ENCODE results near the gene AMER1. TPM values are rescaled to one million over a fixed set of nuclear protein-coding genes. Genes with fewer than 3 reads are reported as not detected.

The AMER1 gene
- total RNA-seq, 1 experiment from 2014 or later = 2.0 TPM

DNA sequence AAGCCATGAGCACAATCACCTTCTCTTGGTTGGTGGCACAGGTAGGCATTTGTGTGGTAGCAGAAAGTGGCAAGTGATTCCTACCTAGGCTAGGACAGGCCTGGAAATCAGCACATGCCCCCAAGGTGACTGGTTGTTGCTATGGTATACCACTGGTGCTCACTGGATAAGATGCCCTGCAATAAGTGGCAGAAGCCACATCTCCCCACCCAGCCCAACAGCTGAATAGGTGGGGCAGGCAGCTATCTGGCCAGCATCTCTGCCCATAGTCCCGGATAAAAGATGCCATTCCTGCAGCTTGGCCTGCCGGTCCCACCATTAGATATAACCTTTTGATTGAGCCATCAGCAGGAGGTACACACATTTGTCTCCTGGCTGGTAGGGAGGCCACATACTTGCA, 21.1 kb downstream of the AMER1 start:
- DNase-seq (ENCODE audit: low read depth) = no peak

DNA sequence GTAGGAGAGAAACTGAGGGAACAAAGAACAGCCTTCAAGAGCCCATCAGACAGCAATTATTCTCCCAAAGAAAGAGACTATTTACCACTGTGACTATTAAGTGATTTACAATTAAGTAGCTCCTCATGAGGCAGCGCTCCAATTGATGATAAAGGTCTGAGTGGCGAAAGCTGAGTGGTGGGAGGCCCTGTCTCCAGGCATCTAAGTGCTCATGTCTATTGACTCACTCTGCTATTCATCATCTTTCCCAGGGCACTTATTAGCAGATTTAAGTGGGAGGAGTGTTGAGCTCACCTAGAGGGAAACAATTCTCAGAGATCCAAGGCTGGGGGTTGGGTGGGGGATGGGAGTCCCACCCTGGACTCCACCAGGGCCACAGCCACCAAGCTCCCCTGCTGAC, 23.3 kb downstream of the AMER1 start:
- no peak for DNase-seq (ENCODE audit: low read depth)

DNA sequence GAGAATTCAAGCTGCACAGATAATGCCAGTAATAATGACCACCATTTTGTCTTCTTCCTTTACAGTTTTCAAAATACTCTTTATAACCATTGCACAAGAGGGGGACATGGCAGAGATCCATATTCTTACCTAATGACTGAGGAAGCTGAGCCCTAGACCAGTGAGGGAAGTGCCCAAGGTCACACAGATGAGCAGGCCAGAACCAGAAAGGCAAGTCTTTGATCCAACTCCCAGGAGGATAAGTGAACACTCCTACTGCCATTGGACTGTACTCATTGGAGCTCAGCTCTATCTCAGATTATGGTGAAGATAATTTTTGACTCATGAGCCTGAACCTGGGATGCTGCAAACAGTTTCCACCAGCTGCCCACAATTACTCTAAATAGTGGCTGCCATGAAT, 28.6 kb downstream of the AMER1 start:
- DNase-seq (ENCODE audit: low read depth) = no peak

DNA sequence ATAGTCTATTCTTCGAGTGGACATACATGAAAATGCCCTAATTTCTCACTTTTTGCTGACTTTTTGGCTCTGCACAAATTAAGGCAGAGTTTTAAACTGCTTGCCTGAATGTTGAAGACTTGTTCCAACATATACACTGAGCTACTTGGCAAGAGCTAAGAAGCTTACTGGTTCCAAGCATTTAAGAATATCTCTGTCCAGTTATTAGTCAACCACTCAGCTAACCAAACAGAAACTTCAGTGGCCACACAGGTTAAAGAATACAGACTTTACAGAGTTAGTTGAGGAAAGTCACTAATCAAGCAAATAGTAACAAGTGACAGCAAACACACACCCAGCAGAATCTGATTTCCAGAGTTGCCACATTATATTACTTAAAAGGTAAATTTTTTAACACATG, 35.5 kb downstream of the AMER1 start:
- DNase-seq (ENCODE audit: low read depth) = no peak

DNA sequence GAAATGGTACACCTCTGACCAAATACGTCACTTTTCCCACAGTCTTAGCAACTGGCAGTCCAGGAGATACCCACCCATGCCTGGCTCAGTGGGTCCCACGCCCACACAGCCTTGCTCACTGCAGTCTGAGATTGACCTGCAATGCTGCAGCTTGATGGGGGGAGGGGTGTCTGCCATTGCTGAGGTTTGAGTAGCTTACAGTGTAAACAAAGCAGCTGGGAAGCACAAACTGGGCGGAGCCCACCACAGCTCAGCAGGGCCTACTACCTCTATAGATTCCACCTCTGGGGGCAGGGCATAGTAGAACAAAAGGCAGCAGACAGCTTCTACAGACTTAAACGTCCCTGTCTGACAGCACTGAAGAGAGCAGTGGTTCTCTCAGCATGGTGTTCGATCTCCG, 52.7 kb downstream of the AMER1 start:
- no peak for DNase-seq (ENCODE audit: low read depth)

GRCh38 chrX:64151911-64152310, 53.6 kb downstream of the AMER1 start:
- DNase-seq (ENCODE audit: low read depth) = no peak

DNA sequence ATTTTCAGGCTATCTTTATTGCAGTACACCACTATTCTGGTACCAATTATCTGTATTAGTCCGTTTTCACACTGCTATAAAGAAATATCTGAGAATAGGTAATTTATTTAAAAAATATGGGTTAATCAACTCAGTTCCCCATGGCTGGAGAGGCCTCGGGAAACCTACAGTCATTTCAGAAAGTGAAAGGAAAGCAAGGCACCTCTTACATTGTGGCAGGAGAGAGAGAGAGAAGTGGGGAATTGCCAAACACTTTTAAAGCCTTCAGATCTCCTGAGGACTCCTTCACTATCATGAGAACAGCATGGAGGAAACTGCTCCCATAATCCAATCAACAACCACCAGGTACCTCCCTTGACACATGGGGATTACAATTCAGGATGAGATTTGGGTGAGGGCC, 54.7 kb downstream of the AMER1 start:
- no peak for DNase-seq (ENCODE audit: low read depth)

Other genes with a start within 250 kb of the AMER1 start
- not detected in 2 replicates for gene ASB12, start 24.9 kb upstream of the AMER1 start, total RNA-seq (2014; rRNA removed; shearing (Covaris generic))
- gene MTMR8, start 189.7 kb upstream of the AMER1 start, total RNA-seq (2014; rRNA removed; shearing (Covaris generic)) = 0.24 and 0.39 TPM in 2 replicates

Measured in RPMI7951 (cell line).